HCT116 (cell line): ENCODE results near the gene GRIK2. TPM values are rescaled to one million over a fixed set of nuclear protein-coding genes. Genes with fewer than 3 reads are reported as not detected.

Experiments used
- ATAC-seq: fragments of 200-7000 bp; cut with Tn5 transposase; 2 replicates; pipeline ENCODE4 v1.9.1; 2020; ENCODE audit warnings: mild to moderate bottlenecking, moderate library complexity
- BruUV-seq: library from RNA; stranded (reverse); fragments of 400-500 nt; replicated peaks from 2 replicates; lab custom pipeline; 2021; lab: Mats Ljungman, UMichigan
- CTCF ChIA-PET: fragments of 300-600 bp; sonication (Branson Sonifier 250); formaldehyde crosslinking; loops from one replicate; lab custom pipeline; 2021; ENCODE audit warnings: antibody characterized with exemption; lab: Charles Lee
- POLR2A ChIA-PET: fragments of 300-600, 350-600 bp; sonication (Branson Sonifier 250); formaldehyde crosslinking; loops from one replicate; lab custom pipeline; 2021; ENCODE audit warnings: antibody characterized with exemption; lab: Charles Lee
- RAD21 ChIA-PET, 2 experiments: fragments of 300-600 bp; sonication (Branson Sonifier 250); formaldehyde crosslinking; loops; one replicate each; lab custom pipeline; 2023; ENCODE audit warnings: low total read pairs in 2 of 2; ENCODE audit not compliant: uncharacterized antibody in 2 of 2, unreplicated experiment in 2 of 2, low non-redundant PET in 1 of 2; lab: Charles Lee
- DNase-seq: peaks from one replicate; pipeline ENCODE4 v3.0.0-alpha.2; 2010; ENCODE audit warnings: low read depth, low spot score
- H2AFZ ChIP-seq: fragments of 200-600 bp; shearing (Covaris generic), sonication (generic); 2 replicates; pipeline ENCODE4 v1.6.1; 2017; ENCODE audit warnings: low read depth, mixed run types, mixed read lengths, antibody characterized with exemption, low read length; ENCODE audit not compliant: poor library complexity, severe bottlenecking
- H3K27ac ChIP-seq: 2 replicates; pipeline ENCODE4 v1.5.1; 2012; ENCODE audit warnings: low read depth, low read length
- H3K27me3 ChIP-seq: fragments of 200-600 bp; sonication (generic); 2 replicates; pipeline ENCODE4 v1.6.1; 2016; ENCODE audit warnings: mixed run types, low read length, mixed read lengths; ENCODE audit not compliant: insufficient read depth
- H3K36me3 ChIP-seq, 2 experiments: fragments of 200-500 bp in 1 of 2; fragments of 200-600 bp in 1 of 2; sonication (Bioruptor generic) in 1 of 2; sonication (generic) in 1 of 2; 2 replicates each; pipeline versions ENCODE4 v1.5.1 to v1.6.1; 2014 to 2016; ENCODE audit warnings: low read length in 2 of 2, inconsistent platforms in 1 of 2, mixed read lengths in 1 of 2, mixed run types in 1 of 2; ENCODE audit not compliant: insufficient read depth in 2 of 2, control insufficient read depth in 1 of 2
- H3K4me1 ChIP-seq, 2 experiments: fragments of 200-600 bp in 1 of 2; sonication (generic) in 1 of 2; 2 replicates each; pipeline versions ENCODE4 v1.5.1 to v1.6.1; 2012 to 2017; ENCODE audit warnings: low read length in 2 of 2, inconsistent platforms in 1 of 2, mild to moderate bottlenecking in 1 of 2, mixed read lengths in 1 of 2, mixed run types in 1 of 2, moderate library complexity in 1 of 2; ENCODE audit not compliant: insufficient read depth in 2 of 2, control insufficient read depth in 1 of 2
- H3K4me2 ChIP-seq: fragments of 200-600 bp; sonication (generic); 2 replicates; pipeline ENCODE4 v1.6.1; 2017; ENCODE audit warnings: mixed run types, low read length, mixed read lengths
- H3K4me3 ChIP-seq, 2 experiments: fragments of 200-600 bp in 1 of 2; sonication (generic) in 1 of 2; replicated peaks in 1 of 2; 2 replicates each; pipeline ENCODE4 v1.5.1; 2011 to 2016; ENCODE audit warnings: low read length in 2 of 2, control low read depth in 1 of 2, low read depth in 1 of 2, mild to moderate bottlenecking in 1 of 2, mixed read lengths in 1 of 2, mixed run types in 1 of 2
- H3K79me2 ChIP-seq: fragments of 200-600 bp; sonication (generic); 2 replicates; pipeline ENCODE4 v1.6.1; 2017; ENCODE audit warnings: mild to moderate bottlenecking, mixed run types, low read length, moderate library complexity, mixed read lengths; ENCODE audit not compliant: insufficient read depth
- H3K9ac ChIP-seq: fragments of 200-600 bp; sonication (generic); 2 replicates; pipeline ENCODE4 v1.6.1; 2016; ENCODE audit warnings: low read length, mixed read lengths
- H3K9me2 ChIP-seq: fragments of 200-600 bp; sonication (generic), shearing (Covaris generic); 2 replicates; pipeline ENCODE4 v1.6.1; 2017; ENCODE audit warnings: mixed run types, mild to moderate bottlenecking, moderate library complexity; ENCODE audit not compliant: insufficient read depth
- H3K9me3 ChIP-seq, 2 experiments: fragments of 200-500 bp in 1 of 2; fragments of 200-600 bp in 1 of 2; sonication (Bioruptor generic) in 1 of 2; sonication (generic) in 1 of 2; 2 replicates each; pipeline ENCODE4 v1.6.1; 2014 to 2017; ENCODE audit warnings: low read length in 2 of 2, mixed read lengths in 2 of 2, inconsistent platforms in 1 of 2, low read depth in 1 of 2, mild to moderate bottlenecking in 1 of 2, mixed run types in 1 of 2, moderate library complexity in 1 of 2; ENCODE audit not compliant: control insufficient read depth in 1 of 2, insufficient read depth in 1 of 2
- H4K20me1 ChIP-seq: fragments of 200-600 bp; sonication (generic), shearing (Covaris generic); 2 replicates; pipeline ENCODE4 v1.6.1; 2017; ENCODE audit warnings: mixed run types, mild to moderate bottlenecking, moderate library complexity; ENCODE audit not compliant: insufficient read depth
- CEBPB ChIP-seq: IDR thresholded peaks from 2 replicates; pipeline ENCODE4 v1.6.1; 2012; ENCODE audit warnings: low read depth
- CTCF ChIP-seq, 3 experiments: fragments of 200-600 bp in 1 of 3; sonication (generic) in 1 of 3; IDR thresholded peaks in 2 of 3; conservative IDR thresholded peaks in 1 of 3; 2 replicates each; pipeline ENCODE4 v1.5.1; 2012 to 2017; ENCODE audit warnings: low read depth in 2 of 3, low read length in 2 of 3, antibody characterized with exemption in 1 of 3, borderline replicate concordance in 1 of 3, control low read depth in 1 of 3, mild to moderate bottlenecking in 1 of 3, mixed read lengths in 1 of 3, mixed run types in 1 of 3, moderate library complexity in 1 of 3; ENCODE audit not compliant: insufficient read depth in 1 of 3
- ELF1 ChIP-seq: IDR thresholded peaks from 2 replicates; pipeline ENCODE4 v1.6.1; 2012; ENCODE audit warnings: low read depth, borderline replicate concordance
- EZH2 ChIP-seq: fragments of 200-600 bp; sonication (generic); IDR thresholded peaks from 2 replicates; pipeline ENCODE4 v1.6.1; 2017; ENCODE audit warnings: antibody characterized with exemption, mixed run types
- JUND ChIP-seq: IDR thresholded peaks from 2 replicates; pipeline ENCODE4 v1.6.1; 2012
- MAX ChIP-seq: IDR thresholded peaks from 2 replicates; pipeline ENCODE4 v1.6.1; 2012
- POLR2A ChIP-seq: IDR thresholded peaks from 2 replicates; pipeline ENCODE4 v1.7.0; 2011; ENCODE audit warnings: borderline replicate concordance; ENCODE audit not compliant: insufficient read depth, insufficient read length; ENCODE audit errors: extremely low read depth
- POLR2AphosphoS5 ChIP-seq: IDR thresholded peaks from 2 replicates; pipeline ENCODE4 v1.6.1; 2011; ENCODE audit warnings: mild to moderate bottlenecking, low read depth, low read length, moderate library complexity
- RAD21 ChIP-seq: IDR thresholded peaks from 2 replicates; pipeline ENCODE4 v1.6.1; 2012; ENCODE audit warnings: low read depth, mild to moderate bottlenecking
- SIN3A ChIP-seq: IDR thresholded peaks from 2 replicates; pipeline ENCODE4 v1.6.1; 2012; ENCODE audit warnings: low read depth
- ZFX ChIP-seq: fragments of 450-650 bp; IDR thresholded peaks from 2 replicates; pipeline ENCODE4 v1.6.1; 2017
- intact Hi-C: fragments of 100-400 bp; cut with micrococcal nuclease; formaldehyde crosslinking; loops from 2 replicates; pipeline ENCODE4 v1.10.0; 2022
- total RNA-seq: library from RNA; stranded (reverse); gene quantifications from one replicate; pipeline ENCODE4 v1.2.1, GENCODE V29; 2021; ENCODE audit not compliant: unreplicated experiment

Gene GRIK2
- total RNA-seq, 1 experiment from 2014 or later = 0.64 TPM

- Histone ChIP-seq H4K20me1 (no peaks in the 10 kb centered on the region), H3K27ac (no peak overlapping the region), H3K36me3 (no peaks in the 10 kb centered on the region), H3K4me1 (no peaks in the 10 kb centered on the region), H3K4me2 (no peak overlapping the region), H3K4me3 (no peak overlapping the region), H3K27me3 (no peaks in the 10 kb centered on the region), H3K79me2 (no peaks in the 10 kb centered on the region), H2AFZ (no peak overlapping the region), H3K9ac (no peak overlapping the region), H3K9me3 (no peaks in the 10 kb centered on the region), H3K9me2 (no peaks in the 10 kb centered on the region)
- BruUV-seq = no TSS peak
- TF ChIP-seq MAX = no peak
- 0 out of 2 replicates have a peak, but pooled peaks have one; percentile 23 for TF ChIP-seq RAD21
- TF ChIP-seq CEBPB = no peak
- TF ChIP-seq POLR2A = no peak
- intact Hi-C loops = loop anchor here (10.0 kb wide), 1 partner anchor 251 kb away; the partner anchor contains the start of gene GRIK2
- POLR2A ChIA-PET = no interaction called here
- ATAC-seq = no peak
- CTCF ChIA-PET = interaction anchor here (0.7 kb wide), 1 partner anchor 11 kb away, joined by 3 read pairs; no protein-coding TSS in a partner anchor
- RAD21 ChIA-PET = no interaction called here
- no peak for DNase-seq
Observed at GRCh38 chr6:101645770-101646169, 252.3 kb downstream of the GRIK2 start.

- no peak for DNase-seq
Observed at GRCh38 chr6:101650402-101651100, 257.0 kb downstream of the GRIK2 start.

More at GRCh38 chr6:101650402-101651100, 257.0 kb downstream of the GRIK2 start:
- no peak overlapping the region for H3K9ac ChIP-seq
- H3K9me3 ChIP-seq = no peaks in the 10 kb centered on the region
- no peak overlapping the region for H2AFZ ChIP-seq
- no peaks in the 10 kb centered on the region for H4K20me1 ChIP-seq
- H3K4me2 ChIP-seq = no peak overlapping the region
- intact Hi-C loops = no loop called here
- TF ChIP-seq EZH2 (no peak), JUND (no peak), CTCF (IDR thresholded peaks at IDR 0.05 in 2 of 3, conservative IDR thresholded peaks at IDR 0.05 in 1 of 3; ENCODE audit: borderline replicate concordance in 1 of 3, insufficient read depth in 1 of 3, low read depth in 2 of 3, low read length in 2 of 3) (no peak), ELF1 (no peak), ZFX (no peak), SIN3A (no peak), POLR2AphosphoS5 (no peak), POLR2A (no peak)
- no TSS peak for BruUV-seq
- RAD21 ChIA-PET = no interaction called here
- no peaks in the 10 kb centered on the region for H3K9me2 ChIP-seq
- no peaks in the 10 kb centered on the region for H3K36me3 ChIP-seq
- no peak overlapping the region for H3K4me3 ChIP-seq
- CTCF ChIA-PET = no interaction called here
- H3K27me3 ChIP-seq = no peaks in the 10 kb centered on the region
- POLR2A ChIA-PET = no interaction called here
- ATAC-seq = no peak
- H3K27ac ChIP-seq = no peak overlapping the region
- H3K79me2 ChIP-seq = no peaks in the 10 kb centered on the region
- no peaks in the 10 kb centered on the region for H3K4me1 ChIP-seq
